ENCODE data around the gene UTP3.
"Not testable (repeated sequence)": the region's sequence is repeated elsewhere in the genome, so short reads cannot be mapped to it uniquely, and the experiment has no call there.

Gene UTP3

GRCh38 chr4:70687392-70687791 lies 940 bp upstream of the UTP3 start:
- no peak for DNase-seq (ENCODE audit: low spot score)

- DNase-seq (ENCODE audit: low spot score), result no peak
These were observed 481 bp downstream of the UTP3 start for GRCh38 chr4:70688795-70689231.

- no peak for DNase-seq (ENCODE audit: low spot score)
These were observed 3.3 kb downstream of the UTP3 start for GRCh38 chr4:70691661-70692060.

- not testable (repeated sequence) for DNase-seq (ENCODE audit: low spot score)
These were observed 6.3 kb downstream of the UTP3 start for GRCh38 chr4:70694633-70695032.

- DNase-seq (ENCODE audit: low spot score), result not testable (repeated sequence)
These were observed 10.1 kb downstream of the UTP3 start for GRCh38 chr4:70698435-70698834.

GRCh38 chr4:70700712-70701111 lies 12.4 kb downstream of the UTP3 start:
- DNase-seq (ENCODE audit: low spot score), result no peak

DNA sequence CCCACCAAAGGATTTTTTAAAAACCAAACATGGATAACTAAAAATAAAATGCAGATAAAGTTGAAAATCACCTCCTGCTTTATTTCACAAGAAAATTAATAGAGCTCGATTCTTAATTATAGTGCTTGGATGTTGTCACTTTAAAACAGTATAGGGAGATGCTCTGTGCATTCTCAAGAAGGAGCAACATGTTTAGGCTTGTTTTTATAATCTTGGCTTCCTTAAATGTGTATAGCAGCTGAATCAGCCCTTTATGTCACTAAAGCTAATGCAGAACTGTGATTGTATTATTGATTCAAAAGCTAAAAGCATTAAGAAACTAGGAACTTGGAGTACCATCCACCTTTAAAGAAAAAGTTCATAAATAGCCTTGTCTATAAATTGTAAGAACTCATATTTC lies 12.9 kb downstream of the UTP3 start:
- DNase-seq (ENCODE audit: low spot score), result no peak

DNA sequence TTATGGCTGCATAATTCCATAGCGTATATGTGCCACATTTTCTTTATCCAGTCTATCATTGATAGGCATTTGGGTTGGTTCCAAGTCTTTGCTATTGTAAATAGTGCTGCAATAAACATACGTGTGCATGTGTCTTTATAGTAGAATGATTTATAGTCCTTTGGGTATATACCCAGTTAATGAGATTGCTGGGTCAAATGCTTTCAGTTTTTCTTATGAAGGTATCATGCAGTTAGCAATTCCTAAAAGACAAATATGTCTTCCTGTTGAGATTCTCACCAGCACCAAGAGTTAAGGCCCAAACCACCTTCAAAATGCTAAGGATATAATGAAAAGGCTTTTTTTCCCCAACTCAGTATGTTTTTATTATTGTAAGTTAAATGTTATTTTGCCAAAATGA lies 14.3 kb downstream of the UTP3 start:
- not testable (repeated sequence) for DNase-seq (ENCODE audit: low spot score)

DNA sequence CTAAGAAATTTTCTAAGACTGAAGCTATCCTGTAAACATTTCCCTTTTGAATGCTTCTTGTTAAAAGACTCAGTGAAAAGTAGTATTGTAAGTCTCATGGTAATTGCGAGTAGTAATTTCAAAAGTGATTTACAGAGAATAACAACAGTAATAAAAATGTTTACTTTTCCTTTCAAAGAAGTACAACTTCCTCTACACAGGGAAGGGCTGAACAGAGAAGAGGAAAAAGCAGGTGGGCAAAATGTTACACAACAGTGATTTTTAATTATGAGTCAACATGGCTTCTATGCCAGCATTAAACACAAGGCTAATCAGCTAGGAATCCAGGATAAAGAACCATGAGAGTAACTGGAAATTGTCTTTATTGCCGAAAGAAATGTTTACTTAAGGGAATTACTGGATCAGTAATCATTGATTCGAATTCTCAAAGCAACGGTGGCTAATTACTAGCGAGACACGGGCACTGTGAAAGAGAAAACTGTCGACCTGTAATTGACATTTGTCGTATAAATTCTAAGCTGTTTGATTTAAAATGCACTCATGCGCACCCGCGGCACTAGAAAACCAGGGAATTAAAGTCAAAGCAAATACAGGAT lies 15.4 kb downstream of the UTP3 start:
- DNase-seq (ENCODE audit: low spot score), result peak; percentile 66

DNA sequence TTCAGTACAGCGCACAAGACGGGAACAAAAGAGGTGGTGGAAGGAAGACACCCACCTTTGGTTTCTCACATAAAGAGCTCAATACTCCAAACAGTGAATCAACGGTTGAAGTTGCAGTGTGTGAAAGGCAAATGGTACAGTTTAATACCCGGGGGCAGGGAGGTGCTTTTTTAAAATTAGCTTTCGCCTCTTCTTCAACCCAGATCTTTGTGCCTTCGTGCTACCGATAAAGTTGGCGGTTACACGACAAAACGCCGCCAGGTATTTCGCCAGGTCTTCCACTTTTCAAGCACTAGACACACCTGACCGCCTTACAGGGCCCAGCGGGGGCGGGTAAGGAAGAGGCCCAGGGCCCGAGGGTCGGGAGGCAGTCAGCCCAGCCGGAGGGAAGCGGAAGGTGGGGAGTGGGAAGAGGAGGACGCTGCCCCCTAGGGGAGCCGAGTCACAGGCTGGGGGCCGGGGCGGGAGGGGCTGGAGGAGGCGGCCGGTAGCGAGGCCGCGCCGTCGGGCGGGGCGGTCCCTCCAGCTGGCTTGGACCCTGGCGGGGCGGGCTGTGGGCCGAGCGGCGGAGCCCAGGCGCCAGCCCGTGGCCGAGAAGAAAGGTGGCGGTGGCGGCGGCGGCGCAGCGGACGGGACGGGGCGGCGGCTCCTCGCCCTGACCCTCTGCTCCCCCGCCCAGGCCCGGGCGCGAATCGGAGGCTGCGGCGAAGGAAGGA lies 16.0 kb downstream of the UTP3 start:
- peak; percentile 63 for DNase-seq (ENCODE audit: low spot score)

- no peak for DNase-seq (ENCODE audit: low spot score)
These were observed 16.5 kb downstream of the UTP3 start for GRCh38 chr4:70704931-70705182.

DNA sequence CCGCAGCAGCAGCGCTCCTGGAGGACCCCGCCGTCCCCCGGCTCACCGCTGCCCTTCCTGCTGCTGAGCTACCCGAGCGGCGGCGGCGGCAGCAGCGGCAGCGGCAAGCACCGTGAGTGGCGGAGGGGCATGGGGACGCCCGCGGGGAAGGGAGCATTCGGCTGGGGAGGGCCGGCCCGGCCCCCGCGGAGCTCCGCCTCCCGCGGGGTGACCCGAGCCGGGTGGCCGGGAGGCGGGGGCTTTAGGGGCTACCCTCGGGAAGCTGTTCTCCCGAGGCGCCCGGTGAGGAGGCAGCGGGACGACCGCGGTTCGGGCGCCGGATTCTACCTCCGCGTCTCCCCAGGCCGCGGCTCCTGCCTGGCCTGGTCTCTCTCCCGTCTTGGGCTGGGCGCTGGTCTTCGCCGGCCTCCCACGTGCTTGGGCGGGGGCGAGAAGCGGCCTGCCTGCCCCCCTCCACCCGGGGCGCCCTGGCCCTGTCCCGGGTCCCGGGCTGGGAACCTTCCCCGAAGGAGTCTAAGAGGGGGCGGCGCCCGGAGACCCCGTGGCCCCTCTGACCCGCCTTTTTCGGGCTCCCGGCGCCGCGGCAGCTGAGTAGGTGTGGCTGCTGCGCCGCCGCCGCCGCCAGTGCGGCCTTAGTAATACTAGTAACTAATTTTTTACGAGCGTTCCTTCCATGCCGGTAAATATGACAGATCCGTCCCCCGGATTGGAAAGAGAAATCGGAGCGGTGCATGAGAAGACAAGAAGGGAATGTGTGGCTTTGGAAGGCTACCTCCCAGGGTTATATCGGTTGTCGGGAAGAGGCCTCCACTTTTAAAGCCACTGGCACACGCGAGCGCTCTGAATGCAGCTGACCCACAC lies 17.1 kb downstream of the UTP3 start:
- DNase-seq (ENCODE audit: low spot score), result peak; percentile 52

DNA sequence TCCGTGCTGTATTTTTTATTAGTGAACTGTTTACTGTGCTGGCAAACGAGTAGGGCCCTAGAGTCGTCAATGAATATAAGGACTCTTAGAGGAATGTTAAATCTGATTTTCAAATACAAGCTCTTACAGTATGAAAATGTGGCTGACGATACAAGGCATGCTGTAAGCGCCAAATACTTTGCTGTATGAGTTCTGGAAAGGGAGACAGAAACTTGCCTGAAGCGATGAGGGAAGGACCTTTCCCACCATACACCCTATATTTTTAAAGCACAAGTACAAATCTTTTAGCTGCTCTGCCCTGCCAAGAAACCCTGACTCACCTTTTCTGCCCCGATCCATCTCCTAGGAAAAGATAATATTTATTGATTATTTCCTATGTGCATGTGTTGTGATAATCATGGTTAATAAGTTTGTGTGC lies 17.7 kb downstream of the UTP3 start:
- no peak for DNase-seq (ENCODE audit: low spot score)

DNA sequence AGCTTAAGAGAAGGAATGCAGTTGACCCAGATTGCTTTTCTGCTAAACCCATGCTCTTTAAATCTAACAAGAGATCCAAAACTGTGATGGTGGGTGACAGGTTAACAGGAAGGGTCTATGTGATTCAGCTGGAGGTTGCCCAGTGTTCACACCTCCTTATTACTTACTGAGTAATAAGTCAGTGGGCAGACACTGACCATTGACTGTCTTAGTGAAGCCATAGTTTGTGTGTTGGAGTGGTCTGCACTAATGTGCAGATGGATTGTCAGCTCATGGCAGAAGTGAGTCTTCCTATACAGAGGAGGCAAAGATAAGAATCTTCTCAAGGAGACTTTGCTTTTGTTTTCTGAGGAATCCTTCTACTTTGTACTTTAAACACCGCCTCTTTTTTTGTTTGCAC lies 18.2 kb downstream of the UTP3 start:
- DNase-seq (ENCODE audit: low spot score), result no peak

DNA sequence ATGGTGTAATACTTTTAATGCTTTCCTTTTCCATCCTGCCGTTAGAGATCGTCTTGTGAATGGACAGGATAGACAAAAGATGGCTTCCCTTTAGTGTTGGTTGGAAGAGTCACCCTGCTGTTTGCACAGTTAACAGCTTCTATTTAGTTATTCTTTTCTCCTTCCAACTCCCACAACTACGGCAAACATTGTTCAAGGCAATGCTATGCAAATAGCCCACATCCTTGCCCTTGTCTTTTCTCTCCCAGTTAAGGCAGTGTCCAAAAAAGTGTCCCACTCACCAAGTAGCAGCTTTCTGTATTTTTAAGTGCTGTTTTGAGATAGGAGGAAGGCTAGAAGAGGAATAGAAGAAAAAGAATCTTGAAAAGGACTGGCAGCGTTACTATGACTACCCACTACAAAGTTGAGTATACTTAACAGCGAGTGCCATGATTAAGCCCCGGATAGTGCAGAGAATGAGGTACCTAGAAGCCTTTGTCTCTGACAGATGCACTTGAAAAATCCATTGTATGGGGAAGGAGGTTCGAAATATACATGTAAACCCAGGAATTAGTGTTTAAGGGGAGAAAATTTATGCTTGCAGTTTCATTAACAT lies 21.4 kb downstream of the UTP3 start:
- no peak for DNase-seq (ENCODE audit: low spot score)

DNA sequence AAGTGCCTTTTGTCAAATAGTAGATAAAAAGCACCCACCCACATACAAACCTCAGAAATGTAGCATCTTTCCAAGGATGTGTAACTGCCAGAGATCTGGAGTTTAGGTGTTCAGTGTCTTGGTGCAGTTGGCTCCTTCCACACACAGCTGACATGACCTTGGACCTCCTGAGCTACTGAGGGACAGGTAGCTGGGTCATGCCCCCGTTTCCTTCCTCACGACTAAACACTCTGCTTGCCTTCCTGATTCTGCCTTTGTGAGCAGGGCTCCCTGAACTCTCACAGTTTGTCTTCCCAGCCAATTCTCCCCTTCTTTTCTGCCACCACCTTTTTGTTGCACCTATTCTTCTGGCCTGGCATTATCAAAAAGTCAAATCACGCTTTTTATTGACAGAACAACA lies 23.3 kb downstream of the UTP3 start:
- DNase-seq (ENCODE audit: low spot score), result no peak

DNA sequence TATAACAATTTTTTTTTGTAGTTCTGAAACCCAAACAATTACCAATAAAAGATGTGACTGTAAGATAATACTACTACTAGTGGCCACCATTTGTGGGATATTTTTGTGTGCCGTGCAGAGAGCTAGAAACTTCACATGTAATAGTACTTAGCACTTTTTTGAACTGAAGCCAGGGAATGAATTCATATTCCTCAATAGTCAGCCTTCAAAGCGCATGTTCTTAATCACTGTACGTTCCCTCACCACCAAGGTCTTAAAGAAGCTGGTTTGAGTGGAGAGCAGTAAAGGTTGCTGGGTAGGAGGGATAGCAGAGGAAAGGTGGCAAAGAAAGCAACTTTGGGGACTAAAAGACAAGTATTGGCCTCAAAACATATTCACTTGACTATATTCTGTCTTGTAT lies 23.8 kb downstream of the UTP3 start:
- DNase-seq (ENCODE audit: low spot score), result no peak

DNA sequence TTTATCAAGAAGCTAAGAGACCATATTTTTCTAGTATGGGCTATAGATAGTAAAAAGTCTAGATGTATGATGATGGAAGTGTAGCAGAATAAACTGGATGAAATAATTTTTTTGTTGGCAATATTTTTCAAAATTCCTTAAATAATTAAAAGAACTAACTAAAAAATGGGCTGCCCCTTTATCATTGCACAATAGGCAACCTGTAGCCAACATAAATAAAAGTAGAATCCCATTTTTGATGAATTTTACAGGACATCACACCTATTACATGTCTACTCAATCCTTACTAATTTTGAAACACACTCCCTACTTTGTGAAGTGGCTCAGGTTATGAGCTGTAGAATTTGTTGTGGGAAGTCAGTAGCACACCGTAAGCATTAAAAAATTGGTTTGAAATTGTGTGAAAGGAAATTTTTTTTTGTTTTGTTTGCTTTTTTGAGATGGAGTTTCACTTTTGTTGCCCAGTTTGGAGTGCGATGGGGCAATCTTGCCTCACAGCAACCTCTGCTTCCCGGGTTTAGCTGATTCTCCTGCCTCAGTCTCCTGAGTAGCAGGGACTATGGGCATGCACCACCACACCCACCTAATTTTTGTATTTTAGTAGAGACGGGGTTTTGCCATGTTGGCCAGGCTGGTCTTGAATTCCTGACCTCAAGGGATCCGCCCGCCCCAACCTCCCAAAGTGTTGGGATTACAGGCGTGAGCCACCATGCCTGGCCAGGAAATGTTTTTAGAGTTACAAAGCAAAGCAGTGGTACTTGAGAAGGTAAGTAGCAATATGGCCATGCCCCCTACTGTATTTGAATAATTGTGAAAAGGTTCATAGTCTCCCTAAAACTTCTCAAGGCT lies 24.5 kb downstream of the UTP3 start:
- DNase-seq (ENCODE audit: low spot score), result no peak

DNA sequence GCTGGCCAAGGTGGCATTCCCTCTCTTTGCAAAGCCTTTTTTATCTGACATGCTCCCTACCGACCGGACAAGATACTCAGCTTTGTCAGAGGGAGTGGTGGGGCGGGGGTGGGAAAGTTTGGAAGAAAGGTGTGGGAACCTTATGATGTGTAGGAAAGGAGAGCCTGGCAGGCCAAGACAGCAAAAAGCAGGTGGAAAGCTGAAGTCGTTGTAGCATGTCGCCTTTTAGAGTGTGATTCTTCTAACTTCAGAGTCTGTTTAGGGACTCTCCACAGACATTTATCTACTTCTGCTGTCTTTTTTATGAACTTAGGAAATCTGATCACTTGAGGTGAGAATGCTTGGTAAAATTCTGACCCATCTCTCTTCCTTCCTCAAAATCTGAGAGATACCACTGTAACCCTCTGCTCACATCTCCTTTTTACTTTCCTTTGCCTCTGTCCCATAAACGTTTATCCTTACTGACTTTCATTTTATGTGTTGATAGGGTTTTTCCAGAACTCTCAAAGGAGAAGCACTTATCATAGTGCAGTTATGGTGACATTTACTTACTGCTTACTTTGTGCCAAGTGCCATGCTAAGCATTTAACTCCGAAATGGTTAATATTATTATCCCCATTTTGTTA lies 25.2 kb downstream of the UTP3 start:
- DNase-seq (ENCODE audit: low spot score), result no peak

GRCh38 chr4:70714079-70714887 lies 26.0 kb downstream of the UTP3 start:
- DNase-seq (ENCODE audit: low spot score), result no peak

DNA sequence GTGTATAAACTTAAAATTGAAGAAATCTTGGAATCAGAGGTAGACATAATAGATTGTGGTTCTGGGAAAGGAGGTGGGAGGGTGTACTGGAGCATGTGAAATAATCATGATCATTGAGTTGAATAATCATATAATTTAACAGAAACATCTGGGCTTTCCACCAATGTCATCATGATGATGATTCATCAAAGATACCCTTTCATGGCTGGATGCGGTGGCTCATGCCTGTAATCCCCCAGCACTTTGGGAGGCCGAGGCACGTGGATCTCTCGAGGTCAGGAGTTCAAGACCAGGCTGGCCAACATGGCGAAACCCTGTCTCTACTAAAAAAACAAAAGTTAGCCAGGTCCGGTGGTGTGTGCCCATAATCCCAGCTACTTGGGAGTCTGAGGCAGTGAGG lies 26.8 kb downstream of the UTP3 start:
- no peak for DNase-seq (ENCODE audit: low spot score)
